ENCODE data around the gene KANSL2.
"Not testable (repeated sequence)": the region's sequence is repeated elsewhere in the genome, so short reads cannot be mapped to it uniquely, and the experiment has no call there.

DNA sequence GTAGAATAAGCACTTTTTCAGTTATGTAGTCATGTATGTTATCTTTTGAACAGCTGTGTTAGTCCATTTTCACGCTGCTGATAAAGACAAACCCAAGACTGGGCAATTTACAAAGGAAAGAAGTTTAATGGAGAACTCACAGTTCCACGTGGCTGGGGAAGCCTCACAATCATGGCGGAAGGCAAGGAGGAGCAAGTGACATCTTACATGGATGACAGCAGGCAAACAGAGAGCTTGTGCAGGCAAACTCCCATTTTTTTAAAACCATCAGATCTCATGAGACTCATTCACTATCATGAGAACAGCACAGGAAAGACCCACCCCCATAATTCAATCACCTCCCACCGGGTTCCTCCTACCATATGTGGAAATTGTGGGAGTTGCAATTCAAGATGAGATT lies 37.0 kb upstream of the KANSL2 start:
- not testable (repeated sequence) for TF ChIP-seq CTCF (IDR thresholded peaks at IDR 0.05); PREB (CRISPR knock-in tag; IDR thresholded peaks at IDR 0.05; ENCODE audit: borderline replicate concordance); GABPB1 (CRISPR knock-in tag; IDR thresholded peaks at IDR 0.05)
- TF ChIP-seq, protein P1, sequence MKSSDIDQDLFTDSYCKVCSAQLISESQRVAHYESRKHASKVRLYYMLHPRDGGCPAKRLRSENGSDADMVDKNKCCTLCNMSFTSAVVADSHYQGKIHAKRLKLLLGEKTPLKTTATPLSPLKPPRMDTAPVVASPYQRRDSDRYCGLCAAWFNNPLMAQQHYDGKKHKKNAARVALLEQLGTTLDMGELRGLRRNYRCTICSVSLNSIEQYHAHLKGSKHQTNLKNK (CRISPR knock-in tag; IDR thresholded peaks at IDR 0.05) = not testable (repeated sequence)

Measured in WTC11 (cell line).